T-helper 2 cell (primary cell): ENCODE data around the gene THSD4.
"Not testable (repeated sequence)": the region's sequence is repeated elsewhere in the genome, so short reads cannot be mapped to it uniquely, and the experiment has no call there.

Experiments used
- DNase-seq, 5 experiments: peaks; one replicate each; pipeline versions ENCODE4 v3.0.0 to v3.0.0-alpha.2; 2012 to 2022

THSD4 gene

DNA sequence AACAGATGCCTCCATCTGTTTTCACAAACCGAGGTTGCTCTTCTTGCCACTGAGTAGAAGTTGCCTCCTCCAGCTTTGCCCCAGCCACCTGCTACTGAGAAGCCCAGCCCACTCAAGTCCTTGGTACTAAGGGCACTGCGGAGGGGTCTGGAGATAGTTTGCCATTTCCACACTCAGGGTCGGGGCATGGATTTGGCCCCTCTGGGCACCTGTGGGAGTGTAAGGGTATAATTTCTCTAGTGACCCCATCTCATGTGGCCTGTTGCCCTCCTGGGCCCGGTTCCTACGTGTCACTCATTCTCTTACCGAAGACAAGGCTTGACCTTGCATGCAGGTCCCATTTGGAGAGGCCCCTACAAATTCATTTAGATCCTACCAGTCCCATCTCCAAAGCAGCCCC is 79.0 kb downstream of the THSD4 start:
- no peak for DNase-seq

- DNase-seq = no peak
These were observed 80.0 kb downstream of the THSD4 start for GRCh38 chr15:71195242-71195641.

GRCh38 chr15:71197620-71198019 is 82.3 kb downstream of the THSD4 start:
- no peak for DNase-seq

- no peak for DNase-seq
These were observed 83.6 kb downstream of the THSD4 start for GRCh38 chr15:71198846-71199245.

- DNase-seq = peak in 1 of 5 experiments; percentile 3
These were observed 84.4 kb downstream of the THSD4 start for GRCh38 chr15:71199384-71200351.

DNA sequence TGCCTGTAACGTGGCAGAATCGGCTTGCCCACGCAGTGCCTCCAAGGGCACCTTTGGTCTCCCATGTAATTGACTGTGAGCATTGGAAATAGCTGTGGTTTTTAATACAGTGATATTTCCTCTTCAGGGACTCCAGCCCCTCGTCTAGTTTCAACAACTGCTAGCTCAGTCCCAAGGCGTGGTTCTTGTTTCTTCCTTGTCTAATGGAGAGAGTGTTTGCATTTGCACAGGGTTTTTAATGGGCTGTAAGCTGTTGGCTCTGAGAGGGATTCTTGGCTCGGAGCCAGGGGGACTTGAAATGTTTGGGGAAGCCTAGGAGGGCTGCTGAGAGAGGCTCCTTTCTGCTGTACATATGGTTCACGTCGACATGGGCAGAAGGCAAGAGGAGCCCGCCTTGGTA is 86.2 kb downstream of the THSD4 start:
- DNase-seq = no peak

- DNase-seq = no peak
These were observed 87.4 kb downstream of the THSD4 start for GRCh38 chr15:71202712-71203111.

DNA sequence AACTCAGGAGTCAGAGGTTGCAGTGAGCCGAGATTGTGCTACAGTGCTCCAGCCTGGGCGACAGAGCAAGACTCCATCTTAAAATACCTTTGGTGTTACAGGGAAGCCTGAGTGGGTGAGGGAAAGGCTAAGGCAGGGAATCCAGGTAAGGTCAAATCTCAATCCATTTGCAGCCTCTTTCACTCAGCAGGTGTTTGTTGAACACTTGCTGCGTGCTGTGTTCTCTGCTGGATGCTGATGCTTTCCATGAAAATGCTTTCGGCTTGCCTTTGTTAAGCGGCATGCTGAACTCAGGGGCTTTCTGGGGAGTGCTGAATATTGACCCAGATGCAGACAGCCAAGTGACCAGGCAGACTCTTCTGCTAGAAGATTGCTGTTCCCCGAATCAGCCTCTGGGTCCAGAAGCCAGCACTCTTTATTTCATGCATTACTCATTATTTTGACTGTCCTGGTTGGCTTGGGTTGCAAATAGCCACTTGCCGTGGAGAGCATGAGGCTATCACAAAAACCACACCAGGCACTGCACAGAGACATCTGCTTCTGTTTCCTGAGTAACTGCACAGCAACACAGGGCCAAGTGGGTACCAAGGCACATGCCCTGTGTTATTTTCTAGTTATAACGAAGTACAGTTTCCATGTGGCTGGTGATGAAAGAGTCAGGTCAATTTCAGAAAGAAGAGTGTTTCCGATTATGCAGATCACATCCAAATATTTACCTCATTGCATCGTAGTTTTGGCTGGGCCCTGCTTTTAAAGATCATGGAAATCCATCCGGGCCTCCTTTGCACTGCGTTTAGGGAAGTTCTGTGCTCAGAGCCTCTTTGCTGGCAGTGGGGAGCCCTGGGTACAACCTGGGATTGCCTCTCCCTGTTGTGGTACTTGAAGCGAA is 88.6 kb downstream of the THSD4 start:
- DNase-seq = no peak

DNA sequence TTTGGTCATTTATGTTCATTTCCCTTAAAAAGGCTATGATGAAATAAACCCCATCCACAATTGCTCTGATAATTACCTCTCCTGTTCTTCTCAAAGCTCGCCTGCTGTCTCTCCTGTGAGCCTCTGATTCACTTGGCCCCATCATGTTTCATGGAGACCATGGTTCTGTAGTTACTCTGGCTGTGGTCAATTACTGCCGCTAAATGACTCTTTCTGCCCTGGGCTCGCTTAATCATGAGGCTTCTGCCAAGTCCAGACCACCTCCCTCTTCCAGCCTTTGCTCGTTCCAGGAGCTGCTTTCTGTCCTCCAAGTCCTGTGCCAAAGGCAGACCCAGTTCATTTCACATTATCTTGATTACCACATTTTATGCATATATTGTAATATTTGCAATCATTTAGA is 91.9 kb downstream of the THSD4 start:
- DNase-seq = no peak

- DNase-seq = no peak
These were observed 96.9 kb downstream of the THSD4 start for GRCh38 chr15:71212146-71212545.

- DNase-seq = not testable (repeated sequence)
These were observed 98.7 kb downstream of the THSD4 start for GRCh38 chr15:71213943-71214342.

DNA sequence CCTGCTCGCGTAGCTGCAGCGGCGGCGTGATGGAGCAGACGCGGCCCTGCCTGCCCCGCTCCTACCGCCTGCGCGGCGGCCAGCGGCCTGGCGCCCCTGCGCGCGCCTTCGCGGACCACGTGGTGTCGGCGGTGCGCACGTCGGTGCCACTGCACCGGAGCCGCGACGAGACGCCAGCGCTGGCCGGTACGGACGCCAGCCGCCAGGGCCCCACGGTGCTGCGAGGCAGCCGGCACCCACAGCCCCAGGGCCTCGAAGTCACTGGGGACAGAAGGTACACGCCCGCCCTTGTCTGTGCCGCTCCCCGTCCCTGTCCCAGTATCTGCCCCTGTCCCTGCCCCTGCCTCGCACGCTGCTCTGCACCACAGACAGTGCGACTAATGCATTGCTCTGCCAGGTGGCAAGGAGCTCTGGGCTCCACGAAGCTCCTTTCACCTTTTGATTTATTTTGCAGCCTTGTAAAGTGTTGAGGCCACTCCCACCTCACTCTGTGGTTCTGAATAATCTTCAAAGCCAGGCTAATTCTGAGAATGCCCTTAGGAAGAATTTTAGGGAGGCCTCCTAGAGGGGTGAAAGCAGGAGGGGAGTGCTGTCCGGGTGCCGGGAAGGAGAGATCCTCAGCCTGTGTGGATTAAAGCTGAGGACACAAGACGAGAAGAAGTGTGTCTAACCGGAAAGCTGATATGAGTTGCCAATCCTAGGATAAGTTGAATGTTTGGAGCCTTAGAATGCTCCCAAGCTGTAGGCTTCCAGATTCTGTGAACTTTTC is 100.0 kb downstream of the THSD4 start:
- no peak for DNase-seq

GRCh38 chr15:71218272-71218805 is 103.1 kb downstream of the THSD4 start:
- no peak for DNase-seq

GRCh38 chr15:71219101-71219500 is 103.8 kb downstream of the THSD4 start:
- DNase-seq = no peak

DNA sequence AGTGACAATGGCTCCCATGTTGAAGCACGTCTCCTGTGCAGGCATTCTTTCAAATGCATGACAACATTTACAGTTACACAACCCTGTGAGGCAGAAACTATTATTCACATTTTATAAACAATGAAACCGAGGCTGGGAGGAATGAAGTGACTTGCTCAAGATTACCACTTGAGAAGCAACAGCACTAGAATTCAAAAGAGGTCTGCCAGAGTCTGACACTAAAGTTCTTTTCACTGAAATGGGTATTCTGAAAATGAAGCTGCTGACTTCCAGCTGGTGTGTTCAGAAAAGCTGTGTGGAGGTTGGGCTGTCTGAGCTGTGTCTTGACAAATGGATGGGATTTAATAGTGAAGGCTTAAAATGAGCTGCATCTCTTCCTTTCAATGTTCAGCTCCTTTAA is 104.4 kb downstream of the THSD4 start:
- no peak for DNase-seq

GRCh38 chr15:71220828-71221227 is 105.6 kb downstream of the THSD4 start:
- DNase-seq = no peak

DNA sequence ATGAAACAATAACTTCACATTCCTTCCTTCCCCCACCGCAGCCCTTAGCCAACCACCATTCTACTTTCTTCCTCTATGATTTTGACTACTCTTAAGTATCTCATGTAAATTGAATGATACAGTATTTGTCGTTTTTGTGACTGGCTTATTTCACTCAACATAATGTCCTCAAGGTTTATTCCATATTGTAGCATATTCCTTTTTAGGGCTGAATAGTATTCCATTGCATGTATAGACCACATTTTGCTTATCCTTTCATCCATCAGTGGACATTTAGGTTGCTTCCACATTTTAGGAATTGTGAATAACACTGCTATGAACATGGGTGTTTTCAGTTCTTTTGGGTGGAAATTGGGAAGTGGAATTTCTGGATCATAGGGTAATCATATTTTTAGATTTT is 106.1 kb downstream of the THSD4 start:
- DNase-seq = no peak

GRCh38 chr15:71223516-71223915 is 108.2 kb downstream of the THSD4 start:
- DNase-seq = no peak

GRCh38 chr15:71224024-71224423 is 108.8 kb downstream of the THSD4 start:
- DNase-seq = no peak

DNA sequence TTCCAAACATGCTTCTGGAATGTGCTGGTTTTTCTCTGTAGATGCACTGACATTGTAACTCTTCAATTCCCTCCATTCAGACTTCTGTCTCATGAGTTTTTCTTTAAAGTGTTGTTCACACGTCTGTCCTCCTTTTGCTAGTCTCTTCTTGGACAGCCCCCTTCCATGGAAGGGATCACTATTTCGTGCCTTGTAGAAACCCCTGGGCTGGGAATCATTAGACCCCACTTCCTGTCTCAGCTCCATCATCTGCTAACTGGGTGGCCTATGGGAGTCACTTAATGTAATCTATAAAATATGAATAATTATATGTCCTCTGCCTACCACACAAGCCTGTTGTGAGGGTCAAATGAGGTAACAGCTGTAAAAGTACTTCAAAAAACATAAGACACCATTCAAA is 110.6 kb downstream of the THSD4 start:
- DNase-seq = no peak

DNA sequence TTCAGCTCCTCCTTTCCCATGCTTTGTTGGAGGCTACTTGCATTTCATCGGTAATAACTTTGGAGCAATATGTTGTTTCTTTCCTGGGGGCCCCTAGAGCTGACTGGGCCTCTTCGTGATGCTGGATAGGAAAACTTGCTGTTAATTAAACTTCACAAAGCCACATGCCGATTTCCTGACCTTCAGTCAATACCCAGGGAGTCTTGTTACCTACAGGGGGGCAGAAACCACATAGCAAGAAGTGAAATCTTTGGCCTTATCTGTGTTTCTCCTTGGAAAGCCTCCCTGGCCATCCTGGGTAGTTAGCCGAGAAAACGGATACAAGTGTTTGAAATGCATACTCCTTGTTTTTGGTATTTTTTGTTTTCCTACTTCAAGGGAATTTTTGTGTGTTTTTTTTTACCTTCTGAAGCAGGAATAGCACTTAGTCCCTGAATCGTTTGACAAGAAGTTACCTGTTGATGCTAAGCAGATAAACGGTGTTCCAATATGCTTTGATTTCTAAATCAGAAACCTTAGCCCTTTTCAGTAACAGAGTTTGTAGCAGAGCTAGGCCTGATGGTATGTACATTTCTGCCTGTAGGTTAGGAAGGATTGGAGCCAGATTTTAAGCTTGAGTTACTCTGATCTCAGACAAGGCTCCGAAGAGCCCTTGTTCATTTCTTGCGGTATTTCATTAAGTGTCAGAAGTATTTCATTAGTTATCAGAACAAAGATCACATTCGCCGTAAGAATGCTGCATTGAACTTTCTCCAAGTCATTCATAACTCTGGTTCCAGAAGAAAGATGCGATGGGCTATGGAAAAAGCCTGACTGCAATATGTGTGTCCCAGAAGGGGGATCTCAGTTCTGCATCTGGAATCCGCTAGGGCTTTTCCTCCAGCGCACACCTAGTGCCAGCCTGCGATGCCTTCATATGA is 111.5 kb downstream of the THSD4 start:
- no peak for DNase-seq
